Mucosa of stomach (tissue), 1 donor: ENCODE results near the gene CSNK2B.
A peak's percentile ranks its signal among the peaks of the same experiment; 100 is the strongest.

Experiments used
- H3K27me3 ChIP-seq: one replicate; pipeline ENCODE4 v1.7.0; 2013; ENCODE audit warnings: mild to moderate bottlenecking, low read length; ENCODE audit not compliant: control insufficient read depth, insufficient read depth
- H3K36me3 ChIP-seq: one replicate; pipeline ENCODE4 v1.7.0; 2013; ENCODE audit warnings: low read length; ENCODE audit not compliant: control insufficient read depth, insufficient read depth
- H3K4me1 ChIP-seq: one replicate; pipeline ENCODE4 v1.7.0; 2013; ENCODE audit warnings: mild to moderate bottlenecking, low read length; ENCODE audit not compliant: control insufficient read depth, insufficient read depth
- H3K4me3 ChIP-seq: one replicate; pipeline ENCODE4 v1.7.0; 2013; ENCODE audit warnings: low read length
- H3K9ac ChIP-seq: one replicate; pipeline ENCODE4 v1.7.0; 2013; ENCODE audit warnings: mild to moderate bottlenecking, low read length, moderate library complexity
- H3K9me3 ChIP-seq: one replicate; pipeline ENCODE4 v1.7.0; 2013; ENCODE audit warnings: mild to moderate bottlenecking, low read length, moderate library complexity; ENCODE audit not compliant: control insufficient read depth
- donor health status: Pancreatic carcinoma.

CSNK2B gene

DNA sequence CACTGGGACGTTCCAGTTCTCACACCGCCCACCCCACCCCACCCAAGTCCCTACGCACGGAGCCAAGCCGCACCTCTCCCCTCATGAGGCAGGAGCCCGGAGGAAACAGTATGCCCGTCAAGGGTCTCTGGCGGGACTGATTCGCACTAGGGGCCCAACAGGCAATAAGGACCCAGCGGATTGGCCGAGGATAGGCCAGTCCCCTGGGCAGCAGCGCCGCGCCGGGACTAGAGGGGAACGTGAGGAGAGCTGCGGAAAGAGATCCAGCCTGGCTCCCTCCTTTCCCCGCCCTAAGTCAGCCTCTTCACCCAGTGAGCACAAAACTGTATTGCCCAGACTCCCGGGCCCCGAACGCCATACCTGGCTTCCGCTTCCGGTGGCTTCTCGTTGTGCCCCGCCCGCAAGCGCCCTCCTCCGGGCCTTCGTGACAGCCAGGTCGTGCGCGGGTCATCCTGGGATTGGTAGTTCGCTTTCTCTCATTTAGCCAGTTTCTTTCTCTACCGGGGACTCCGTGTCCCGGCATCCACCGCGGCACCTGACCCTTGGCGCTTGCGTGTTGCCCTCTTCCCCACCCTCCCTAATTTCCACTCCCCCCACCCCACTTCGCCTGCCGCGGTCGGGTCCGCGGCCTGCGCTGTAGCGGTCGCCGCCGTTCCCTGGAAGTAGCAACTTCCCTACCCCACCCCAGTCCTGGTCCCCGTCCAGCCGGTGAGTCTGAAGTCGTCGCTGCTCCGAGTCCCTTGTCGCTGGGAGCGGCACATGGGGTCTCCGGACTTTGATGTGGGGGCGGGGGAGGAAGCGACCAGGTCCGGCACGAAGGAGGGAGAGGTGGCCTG lies at the start of gene CSNK2B:
Gene CSNK2B, plus strand, starts transcription at position 580 of the 836 bp plus-strand sequence. CDS start 752 bp downstream, outside the sequence.
- Histone ChIP-seq H3K4me3 (peak within 1 kb of the TSS; percentile 90), H3K4me1 (peaks cover 24% of the 10 kb centered on the region), H3K9me3 (no peaks in the 10 kb centered on the region), H3K9ac (peak within 1 kb of the TSS; percentile 92), H3K27me3 (no peaks in the 10 kb centered on the region), H3K36me3 (peaks cover 16% of the 10 kb centered on the region)

DNA sequence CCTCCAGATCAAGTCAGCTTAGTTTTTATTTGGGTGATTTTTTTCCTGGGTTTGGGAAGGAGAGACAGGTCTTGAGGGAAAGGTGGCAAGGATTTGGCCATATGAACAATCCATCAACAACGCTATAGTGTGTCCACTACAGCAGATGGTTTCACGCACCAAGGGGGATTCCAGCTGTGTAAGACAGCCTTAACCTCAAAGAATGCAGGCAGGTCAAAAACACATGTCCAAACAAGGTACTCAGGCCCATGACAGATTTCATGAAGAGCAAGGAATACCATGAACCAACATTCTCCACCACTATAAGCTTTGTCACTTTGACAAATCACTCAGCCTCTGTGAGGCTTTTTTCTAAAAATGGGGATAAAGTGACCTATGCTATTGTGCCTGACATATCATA lies 48.9 kb upstream of the CSNK2B start:
- H3K36me3 ChIP-seq: no peaks in the 10 kb centered on the region
- H3K9me3 ChIP-seq: no peaks in the 10 kb centered on the region
- no peak overlapping the region for H3K4me3 ChIP-seq
- H3K9ac ChIP-seq: no peak overlapping the region
- H3K27me3 ChIP-seq: no peaks in the 10 kb centered on the region
- peaks cover 9% of the 10 kb centered on the region for H3K4me1 ChIP-seq

DNA sequence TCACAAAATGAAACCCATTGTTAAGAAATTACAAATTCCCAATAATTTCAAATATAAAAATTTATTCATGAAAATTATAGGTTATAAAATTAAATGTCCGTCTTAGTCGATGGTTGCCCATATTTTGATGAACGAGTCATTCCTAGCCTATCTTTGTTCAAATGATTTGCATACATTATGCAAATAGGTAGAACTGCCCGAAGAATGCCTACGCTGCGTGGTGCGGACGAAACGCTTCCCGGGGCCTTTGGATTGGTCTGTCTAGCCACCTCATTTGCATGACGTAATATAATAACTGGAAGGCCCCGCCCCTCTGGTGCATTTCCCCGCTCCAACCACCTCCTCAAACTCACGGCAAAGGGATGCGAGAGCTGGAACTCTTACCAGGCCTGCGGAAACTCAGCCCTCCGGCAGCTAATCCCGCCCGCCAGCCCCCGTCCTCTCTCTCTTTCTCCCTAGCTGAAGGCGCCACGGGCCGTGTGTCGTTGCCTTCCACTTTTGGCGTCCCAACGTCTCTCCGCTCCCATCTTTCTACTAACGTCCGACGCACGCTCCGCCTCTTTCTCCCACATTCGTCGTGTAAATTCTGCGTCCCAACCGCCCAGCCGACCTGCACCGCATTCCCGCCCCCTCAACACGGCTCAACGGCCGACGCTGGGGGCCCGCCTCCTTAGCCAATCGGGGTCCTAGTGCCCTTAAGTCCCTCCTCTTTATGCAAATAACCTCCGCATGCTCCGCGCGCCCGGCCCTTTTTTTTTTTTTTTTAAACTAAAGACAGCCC lies 45.9 kb upstream of the CSNK2B start:
- no peaks in the 10 kb centered on the region for H3K27me3 ChIP-seq
- peaks cover under 1% of the 10 kb centered on the region for H3K36me3 ChIP-seq
- peak overlapping the region; percentile 77 for H3K9ac ChIP-seq
- H3K4me1 ChIP-seq: peaks cover 19% of the 10 kb centered on the region
- H3K4me3 ChIP-seq: peak overlapping the region; percentile 67
- H3K9me3 ChIP-seq: no peaks in the 10 kb centered on the region

DNA sequence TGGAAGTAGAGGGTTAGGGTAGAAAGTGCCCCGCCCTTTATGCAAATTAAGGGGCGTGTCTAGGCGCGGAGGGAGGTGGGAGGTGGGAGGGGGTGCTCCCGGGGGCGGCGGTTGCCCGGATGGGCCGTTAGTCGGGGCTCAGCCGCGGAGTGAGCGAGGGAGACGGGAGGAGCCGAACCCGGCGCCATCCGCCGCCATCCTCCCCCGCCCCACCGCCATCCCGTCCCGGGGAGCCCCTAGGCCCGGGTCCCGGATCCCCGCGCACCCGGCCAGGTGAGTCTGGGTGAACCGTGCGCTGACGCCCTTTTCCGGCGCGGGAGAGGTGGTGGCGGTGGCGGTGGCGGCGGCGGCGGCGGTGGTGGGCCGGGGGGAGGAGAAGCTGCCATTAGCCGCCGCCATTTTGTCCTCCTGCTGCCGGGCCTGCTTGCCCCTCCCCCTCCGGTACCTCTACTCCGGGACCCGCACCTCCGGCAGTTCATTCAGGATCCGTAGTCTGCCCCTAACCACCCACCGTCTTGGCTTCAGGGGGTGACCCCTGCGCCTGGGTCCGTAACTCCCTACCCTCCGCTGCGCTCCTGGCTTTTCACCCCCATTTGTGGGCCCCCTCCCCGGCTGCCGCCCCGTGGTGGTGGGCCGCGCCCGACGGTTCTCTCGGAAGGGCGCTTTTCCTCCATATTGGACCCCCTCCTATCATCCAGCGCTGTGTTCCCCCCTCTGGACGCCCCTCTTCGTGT lies 45.1 kb upstream of the CSNK2B start, which contains the start of gene PRRC2A:
Gene PRRC2A, plus strand, starts transcription at position 130 of the 734 bp plus-strand sequence. CDS start 2,075 bp downstream, outside the sequence.
- Histone ChIP-seq H3K36me3 (peaks cover 8% of the 10 kb centered on the region), H3K9me3 (no peaks in the 10 kb centered on the region), H3K4me1 (peaks cover 19% of the 10 kb centered on the region), H3K9ac (peak within 1 kb of the TSS; percentile 98), H3K27me3 (no peaks in the 10 kb centered on the region), H3K4me3 (peak within 1 kb of the TSS; percentile 82)

DNA sequence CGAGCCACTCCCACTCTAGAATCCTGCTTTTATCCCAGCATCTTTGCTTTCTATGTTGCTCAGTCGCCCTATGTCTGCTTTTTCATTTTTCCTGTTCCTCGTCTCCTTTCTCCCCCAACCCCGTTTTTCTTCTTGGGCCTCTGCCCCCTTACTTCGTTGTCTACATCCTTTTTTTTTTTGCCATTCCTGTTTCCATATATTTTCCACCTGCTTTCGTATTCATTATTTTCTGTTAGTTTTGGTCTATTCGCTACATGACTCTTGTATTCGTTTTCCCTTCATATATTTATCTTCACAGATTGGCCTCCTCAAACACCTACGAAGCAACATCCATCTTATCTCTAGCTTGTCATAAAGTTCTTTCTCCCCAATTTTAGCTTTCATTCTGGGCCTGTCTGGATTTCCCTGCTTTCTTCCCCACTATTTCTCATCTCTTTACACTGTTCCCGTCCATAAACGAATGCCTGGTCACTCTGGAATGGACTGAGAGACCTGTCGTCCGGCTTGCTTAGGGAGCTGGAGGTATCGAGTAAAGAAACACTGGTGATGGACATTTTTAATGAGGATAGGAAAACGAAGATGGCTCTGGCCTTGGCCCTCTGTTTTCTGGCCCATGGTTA lies 44.5 kb upstream of the CSNK2B start:
- no peaks in the 10 kb centered on the region for H3K9me3 ChIP-seq
- peak overlapping the region; percentile 98 for H3K9ac ChIP-seq
- H3K4me1 ChIP-seq: peaks cover 19% of the 10 kb centered on the region
- H3K36me3 ChIP-seq: peaks cover 10% of the 10 kb centered on the region
- H3K4me3 ChIP-seq: peak overlapping the region; percentile 82
- no peaks in the 10 kb centered on the region for H3K27me3 ChIP-seq

DNA sequence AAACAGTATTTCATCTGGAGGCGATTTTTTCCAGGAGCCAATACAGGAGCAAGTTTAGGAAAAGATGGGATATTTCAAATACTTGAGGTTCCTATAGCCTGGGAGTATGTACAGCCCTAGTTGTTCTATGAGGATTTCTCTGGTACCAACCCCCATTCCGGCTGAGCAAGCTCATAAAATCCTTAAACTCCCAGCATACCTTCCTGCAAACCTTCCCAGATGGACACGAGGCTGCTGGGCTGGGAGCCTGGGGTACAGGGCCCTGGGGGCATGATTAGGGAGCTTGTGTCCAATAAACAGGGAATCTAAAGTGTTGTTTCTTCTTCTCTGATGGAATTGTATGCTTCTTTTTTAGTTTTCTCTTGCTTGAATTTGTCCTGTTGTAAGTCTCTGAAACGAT lies 43.9 kb upstream of the CSNK2B start:
- peaks cover 13% of the 10 kb centered on the region for H3K36me3 ChIP-seq
- H3K9me3 ChIP-seq: no peaks in the 10 kb centered on the region
- H3K4me1 ChIP-seq: peaks cover 19% of the 10 kb centered on the region
- no peaks in the 10 kb centered on the region for H3K27me3 ChIP-seq
- H3K4me3 ChIP-seq: peak overlapping the region; percentile 82
- peak overlapping the region; percentile 98 for H3K9ac ChIP-seq

DNA sequence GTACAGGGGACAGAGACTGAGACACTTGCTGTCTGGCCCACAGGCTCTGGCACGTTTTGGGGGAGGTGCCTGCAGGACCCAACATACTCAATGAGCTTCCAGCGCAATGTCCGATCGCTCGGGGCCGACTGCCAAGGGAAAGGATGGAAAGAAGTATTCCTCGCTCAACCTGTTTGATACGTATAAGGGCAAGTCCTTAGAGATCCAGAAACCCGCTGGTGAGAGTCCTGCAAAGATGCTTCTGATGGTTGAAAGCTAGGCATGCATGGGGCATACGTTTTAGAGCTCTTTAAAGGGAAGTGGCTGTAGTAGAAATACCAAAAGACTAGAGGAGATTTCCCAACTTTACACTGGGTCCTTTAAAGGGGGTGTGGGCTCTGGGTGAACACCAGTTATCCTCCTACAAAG lies 43.2 kb upstream of the CSNK2B start:
- Histone ChIP-seq H3K36me3 (peaks cover 17% of the 10 kb centered on the region), H3K9ac (peak overlapping the region; percentile 98), H3K4me1 (peaks cover 19% of the 10 kb centered on the region), H3K9me3 (no peaks in the 10 kb centered on the region), H3K27me3 (no peaks in the 10 kb centered on the region), H3K4me3 (no peak overlapping the region)

DNA sequence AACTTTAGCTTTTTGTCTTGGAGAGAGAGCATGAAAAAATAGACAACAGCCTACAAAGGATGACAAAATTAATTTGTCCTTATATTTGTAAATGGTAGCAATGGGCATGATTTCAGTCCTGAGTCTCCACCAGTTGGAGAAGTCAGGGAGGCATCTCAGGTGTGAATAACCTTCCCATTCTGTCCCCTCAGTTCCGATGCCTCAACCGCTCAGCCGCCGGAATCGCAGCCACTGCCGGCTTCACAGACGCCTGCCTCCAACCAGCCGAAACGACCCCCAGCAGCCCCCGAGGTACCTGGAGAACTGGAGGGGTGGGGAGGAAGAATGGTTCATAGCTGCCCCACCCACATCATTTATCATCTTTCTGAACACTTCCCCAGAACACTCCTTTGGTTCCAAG lies 41.8 kb upstream of the CSNK2B start:
- Histone ChIP-seq H3K27me3 (no peaks in the 10 kb centered on the region), H3K9me3 (no peaks in the 10 kb centered on the region), H3K4me1 (peaks cover 19% of the 10 kb centered on the region), H3K9ac (no peak overlapping the region), H3K36me3 (peaks cover 21% of the 10 kb centered on the region), H3K4me3 (no peak overlapping the region)

DNA sequence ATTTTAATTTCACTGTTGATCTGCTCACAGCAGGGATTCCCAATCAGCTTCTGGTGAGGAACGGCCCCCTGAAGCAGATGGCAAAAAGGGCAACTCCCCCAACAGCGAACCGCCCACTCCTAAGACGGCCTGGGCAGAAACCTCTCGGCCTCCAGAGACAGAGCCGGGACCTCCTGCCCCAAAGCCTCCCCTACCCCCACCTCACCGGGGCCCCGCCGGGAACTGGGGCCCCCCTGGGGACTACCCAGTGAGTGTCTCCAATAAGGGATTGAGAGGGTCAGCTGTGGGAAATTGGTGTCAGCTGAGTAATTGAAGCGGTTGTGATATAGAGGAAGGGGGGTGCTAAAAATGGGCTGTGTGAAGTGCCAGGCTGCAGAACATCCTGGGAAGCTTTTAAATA lies 38.9 kb upstream of the CSNK2B start:
- no peak overlapping the region for H3K4me3 ChIP-seq
- no peaks in the 10 kb centered on the region for H3K9me3 ChIP-seq
- H3K36me3 ChIP-seq: peaks cover 30% of the 10 kb centered on the region
- H3K4me1 ChIP-seq: peaks cover 10% of the 10 kb centered on the region
- H3K27me3 ChIP-seq: no peaks in the 10 kb centered on the region
- H3K9ac ChIP-seq: no peak overlapping the region

DNA sequence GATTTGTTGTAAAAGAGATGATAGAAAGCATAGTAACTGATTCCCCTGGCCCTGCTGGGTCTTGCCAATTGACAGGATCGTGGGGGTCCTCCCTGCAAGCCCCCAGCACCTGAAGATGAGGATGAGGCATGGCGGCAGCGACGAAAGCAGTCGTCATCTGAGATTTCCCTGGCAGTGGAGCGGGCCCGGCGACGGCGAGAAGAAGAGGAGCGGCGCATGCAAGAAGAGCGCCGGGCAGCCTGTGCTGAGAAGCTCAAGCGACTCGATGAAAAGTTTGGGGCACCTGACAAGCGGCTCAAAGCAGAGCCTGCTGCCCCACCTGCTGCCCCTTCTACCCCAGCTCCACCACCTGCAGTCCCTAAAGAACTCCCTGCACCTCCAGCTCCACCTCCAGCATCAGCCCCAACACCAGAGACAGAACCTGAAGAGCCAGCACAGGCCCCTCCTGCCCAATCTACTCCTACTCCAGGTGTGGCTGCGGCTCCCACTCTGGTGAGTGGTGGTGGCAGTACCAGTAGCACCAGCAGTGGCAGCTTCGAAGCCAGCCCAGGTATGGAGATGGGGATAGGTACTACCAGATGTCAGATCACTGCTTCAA lies 38.1 kb upstream of the CSNK2B start:
- Histone ChIP-seq H3K4me1 (peaks cover 2% of the 10 kb centered on the region), H3K9ac (no peak overlapping the region), H3K9me3 (no peaks in the 10 kb centered on the region), H3K4me3 (no peak overlapping the region), H3K36me3 (peaks cover 33% of the 10 kb centered on the region), H3K27me3 (no peaks in the 10 kb centered on the region)

DNA sequence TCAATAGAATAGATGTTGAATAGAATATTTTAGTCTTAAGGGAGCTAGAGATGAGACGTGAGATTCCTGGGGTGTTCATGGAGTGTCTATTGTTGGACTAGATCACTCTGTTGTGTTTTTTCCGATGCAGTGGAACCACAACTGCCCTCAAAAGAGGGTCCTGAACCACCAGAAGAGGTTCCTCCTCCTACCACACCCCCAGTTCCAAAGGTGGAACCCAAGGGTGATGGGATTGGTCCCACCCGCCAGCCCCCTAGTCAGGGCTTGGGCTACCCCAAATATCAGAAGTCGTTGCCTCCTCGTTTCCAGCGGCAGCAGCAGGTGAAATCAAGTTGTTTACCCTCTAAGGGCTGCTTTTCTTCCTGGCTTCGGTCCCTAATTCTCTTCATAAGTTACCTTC lies 36.9 kb upstream of the CSNK2B start:
- H3K9me3 ChIP-seq: no peaks in the 10 kb centered on the region
- peaks cover 33% of the 10 kb centered on the region for H3K36me3 ChIP-seq
- no peaks in the 10 kb centered on the region for H3K27me3 ChIP-seq
- no peaks in the 10 kb centered on the region for H3K4me1 ChIP-seq
- no peak overlapping the region for H3K4me3 ChIP-seq
- no peak overlapping the region for H3K9ac ChIP-seq
